Stomach smooth muscle (tissue), 2 donors: Measurements from ENCODE around the gene MVD.
A peak's percentile ranks its signal among the peaks of the same experiment; 100 is the strongest.

Experiments
- H3K27ac ChIP-seq: one replicate; pipeline ENCODE4 v1.7.0; 2013; ENCODE audit warnings: mild to moderate bottlenecking, low read length, inconsistent platforms
- H3K27me3 ChIP-seq, 2 donors: one replicate each; pipeline ENCODE4 v1.7.0; 2013; ENCODE audit warnings: low read length in 2 of 2; ENCODE audit not compliant: insufficient read depth in 2 of 2, control insufficient read depth in 1 of 2
- H3K36me3 ChIP-seq, 2 donors: one replicate each; pipeline ENCODE4 v1.7.0; 2013; ENCODE audit warnings: low read length in 2 of 2; ENCODE audit not compliant: control insufficient read depth in 2 of 2, insufficient read depth in 2 of 2
- H3K4me1 ChIP-seq: one replicate; pipeline ENCODE4 v1.7.0; 2013; ENCODE audit warnings: low read length; ENCODE audit not compliant: control insufficient read depth, insufficient read depth
- H3K4me3 ChIP-seq, 2 donors: one replicate each; pipeline ENCODE4 v1.7.0; 2013; ENCODE audit warnings: low read length in 2 of 2
- H3K9ac ChIP-seq, 2 donors: one replicate each; pipeline ENCODE4 v1.7.0; 2013; ENCODE audit warnings: low read length in 2 of 2, mild to moderate bottlenecking in 1 of 2
- H3K9me3 ChIP-seq, 2 donors: one replicate each; pipeline ENCODE4 v1.7.0; 2013; ENCODE audit warnings: low read length in 2 of 2; ENCODE audit not compliant: control insufficient read depth in 2 of 2
- donor health status: healthy.
- donor health status: Pancreatic carcinoma.

MVD gene

DNA sequence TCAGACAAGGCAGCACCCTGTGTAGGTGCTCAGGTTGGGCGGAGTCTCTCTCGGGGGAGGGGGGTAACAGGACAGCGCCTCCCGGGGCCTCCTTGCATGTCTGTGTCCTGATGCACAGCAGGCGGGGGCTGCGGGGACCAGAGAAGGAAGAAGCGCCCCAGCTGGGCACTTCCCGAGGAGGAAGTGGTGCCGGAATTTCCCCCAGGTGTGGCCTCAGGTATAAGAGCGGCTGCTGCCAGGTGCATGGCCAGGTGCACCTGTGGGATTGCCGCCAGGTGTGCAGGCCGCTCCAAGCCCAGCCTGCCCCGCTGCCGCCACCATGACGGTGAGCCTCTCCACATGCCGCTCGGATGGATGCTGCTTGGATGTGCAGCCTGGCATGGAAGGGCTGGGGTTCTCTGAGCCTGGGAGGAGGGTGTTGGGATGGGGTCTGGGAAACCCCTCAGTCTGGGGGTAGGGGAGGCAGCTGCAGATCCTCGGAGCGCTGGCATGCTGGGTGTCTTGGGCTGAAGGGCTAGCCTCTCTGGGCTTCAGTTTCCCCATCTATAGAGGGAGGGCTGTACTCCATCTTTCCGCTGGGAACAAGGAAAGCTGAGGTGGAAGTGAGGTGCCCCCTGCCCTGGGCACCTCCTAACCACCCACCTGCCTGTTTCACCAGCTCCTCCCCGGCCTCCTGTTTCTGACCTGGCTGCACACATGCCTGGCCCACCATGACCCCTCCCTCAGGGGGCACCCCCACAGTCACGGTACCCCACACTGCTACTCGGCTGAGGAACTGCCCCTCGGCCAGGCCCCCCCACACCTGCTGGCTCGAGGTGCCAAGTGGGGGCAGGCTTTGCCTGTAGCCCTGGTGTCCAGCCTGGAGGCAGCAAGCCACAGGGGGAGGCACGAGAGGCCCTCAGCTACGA is 24.3 kb downstream of the MVD start, which contains the start of gene IL17C:
Gene IL17C (plus strand): TSS at position 250 of the 908 bp plus-strand sequence. CDS start 70 bp downstream, at position 320.
- Histone ChIP-seq H3K9me3 (no peaks in the 10 kb centered on the region), H3K9ac (no peak within 1 kb of the TSS), H3K27ac (no peak within 1 kb of the TSS), H3K27me3 (peaks cover 35 to 37% of the 10 kb centered on the region in 2 donors), H3K36me3 (no peaks in the 10 kb centered on the region), H3K4me3 (no peak within 1 kb of the TSS), H3K4me1 (peaks cover 8% of the 10 kb centered on the region)

DNA sequence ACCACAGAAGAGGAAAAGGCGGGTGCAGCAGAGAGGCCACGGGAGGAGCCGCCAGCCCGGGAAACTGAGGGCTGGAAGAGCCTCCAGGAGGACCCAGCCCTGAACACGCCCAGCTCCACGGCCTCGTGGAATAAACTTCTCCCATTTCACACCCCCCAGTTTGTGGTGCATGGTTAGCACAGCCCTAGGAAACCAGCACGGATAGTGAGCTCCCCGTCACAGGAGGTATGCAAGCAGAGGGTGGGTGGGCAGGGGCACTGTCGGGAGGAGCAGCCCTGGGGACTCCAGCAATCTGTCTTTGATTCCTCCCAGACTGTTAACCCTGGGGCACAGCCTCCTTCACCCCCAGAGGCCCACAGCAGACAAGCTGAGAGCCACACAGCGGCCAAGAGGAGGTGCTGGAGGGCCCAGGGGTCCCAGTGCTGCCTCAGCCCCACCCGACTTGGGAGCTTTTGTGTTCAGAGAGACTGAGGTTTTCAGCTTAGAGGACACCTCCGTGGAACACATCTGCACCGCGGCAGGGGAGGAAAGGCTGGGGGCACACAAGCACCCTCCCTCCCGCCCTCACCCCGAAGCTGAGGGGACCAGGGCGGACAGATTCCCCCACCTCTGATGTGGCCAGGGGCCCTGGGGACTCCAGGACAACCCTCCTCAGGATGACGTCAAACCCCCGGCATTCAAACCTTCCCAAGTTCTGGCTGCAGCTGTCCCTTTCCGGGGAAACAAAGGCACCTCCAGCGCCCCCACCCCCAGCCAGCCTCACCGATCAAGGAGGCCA is 26.2 kb downstream of the MVD start:
- Histone ChIP-seq H3K9ac (no peak overlapping the region), H3K4me1 (peaks cover 8% of the 10 kb centered on the region), H3K9me3 (no peaks in the 10 kb centered on the region), H3K36me3 (peaks cover 0 to 3% of the 10 kb centered on the region in 2 donors), H3K27me3 (peaks cover 35 to 40% of the 10 kb centered on the region in 2 donors), H3K27ac (no peak overlapping the region), H3K4me3 (no peak overlapping the region)

DNA sequence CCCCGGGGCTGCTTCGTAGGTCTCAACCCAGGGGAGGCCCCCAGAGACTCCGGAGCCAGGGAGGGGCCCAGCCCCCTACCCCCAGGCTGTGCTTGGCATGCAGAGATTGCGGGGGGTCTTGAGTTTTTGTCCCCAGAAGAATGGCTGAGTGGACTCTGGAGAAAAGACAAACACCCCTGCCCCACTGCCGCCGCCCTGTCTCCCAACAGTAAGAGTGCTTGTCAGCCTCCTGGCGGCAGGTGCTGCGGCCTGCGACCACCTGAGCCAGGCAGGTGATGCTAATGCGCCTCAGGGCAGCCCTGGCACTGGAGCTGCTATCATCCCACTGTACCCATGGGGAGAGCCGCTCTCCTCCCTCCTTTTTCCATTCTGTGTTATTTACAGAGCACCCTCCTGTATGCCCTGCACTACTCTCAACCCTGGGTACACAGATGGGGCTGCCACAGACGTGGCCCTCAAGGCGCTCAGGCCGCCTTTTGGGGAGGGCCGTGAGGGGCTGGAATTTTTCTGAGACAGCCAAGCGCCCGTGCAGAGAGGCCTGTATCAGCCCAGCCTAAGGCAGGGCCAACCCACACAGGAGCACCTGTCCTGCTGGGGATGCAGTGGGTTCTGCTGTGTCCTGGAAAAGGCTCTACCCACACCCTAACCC is 27.1 kb downstream of the MVD start:
- peaks cover 35 to 40% of the 10 kb centered on the region in 2 donors for H3K27me3 ChIP-seq

DNA sequence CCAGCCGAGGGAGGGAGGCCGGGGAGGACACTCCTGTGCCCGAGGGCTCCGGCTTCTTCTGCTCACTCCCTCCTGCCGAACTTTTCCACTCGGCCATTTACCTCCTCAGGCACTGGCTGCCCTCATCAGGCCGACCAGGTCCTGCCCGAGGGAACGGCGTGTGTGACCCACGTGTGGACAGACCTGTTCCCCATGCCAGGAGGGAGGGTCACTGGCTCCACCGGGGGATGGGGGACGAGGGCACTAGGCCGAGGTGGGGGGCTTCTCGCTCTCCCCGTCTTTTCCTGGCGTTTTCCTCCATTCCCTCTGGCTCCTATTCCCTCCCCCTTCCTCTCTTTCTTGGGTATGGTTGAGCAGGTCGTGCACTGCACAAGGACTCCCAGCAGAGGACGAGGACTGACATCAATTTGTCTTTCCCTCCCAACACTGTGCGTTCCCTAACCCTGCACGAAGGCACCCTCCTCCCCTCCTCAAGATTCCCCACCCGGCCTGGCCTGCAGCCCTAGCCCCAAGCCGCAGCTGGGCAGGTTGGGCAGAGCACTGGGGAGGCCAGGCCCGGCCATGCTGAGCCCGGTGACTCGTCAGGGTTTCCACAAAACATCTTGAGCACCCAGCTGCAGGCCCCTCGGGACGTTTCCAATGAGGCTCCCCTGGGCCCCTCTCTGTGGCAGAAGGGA is 27.8 kb downstream of the MVD start:
- H3K4me1 ChIP-seq: peaks cover 8% of the 10 kb centered on the region
- H3K36me3 ChIP-seq: peaks cover 0 to 14% of the 10 kb centered on the region in 2 donors
- no peak overlapping the region for H3K9ac ChIP-seq
- H3K27ac ChIP-seq: no peak overlapping the region
- H3K27me3 ChIP-seq: peaks cover 32 to 33% of the 10 kb centered on the region in 2 donors
- H3K4me3 ChIP-seq: peak overlapping the region in 1 of 2 donors; percentile 49
- no peaks in the 10 kb centered on the region for H3K9me3 ChIP-seq

More for the DNA sequence above, 27.1 kb downstream of the MVD start:
- Histone ChIP-seq H3K9me3 (no peaks in the 10 kb centered on the region), H3K4me1 (peaks cover 8% of the 10 kb centered on the region), H3K36me3 (peaks cover 0 to 10% of the 10 kb centered on the region in 2 donors), H3K9ac (no peak overlapping the region), H3K4me3 (no peak overlapping the region), H3K27ac (no peak overlapping the region)

DNA sequence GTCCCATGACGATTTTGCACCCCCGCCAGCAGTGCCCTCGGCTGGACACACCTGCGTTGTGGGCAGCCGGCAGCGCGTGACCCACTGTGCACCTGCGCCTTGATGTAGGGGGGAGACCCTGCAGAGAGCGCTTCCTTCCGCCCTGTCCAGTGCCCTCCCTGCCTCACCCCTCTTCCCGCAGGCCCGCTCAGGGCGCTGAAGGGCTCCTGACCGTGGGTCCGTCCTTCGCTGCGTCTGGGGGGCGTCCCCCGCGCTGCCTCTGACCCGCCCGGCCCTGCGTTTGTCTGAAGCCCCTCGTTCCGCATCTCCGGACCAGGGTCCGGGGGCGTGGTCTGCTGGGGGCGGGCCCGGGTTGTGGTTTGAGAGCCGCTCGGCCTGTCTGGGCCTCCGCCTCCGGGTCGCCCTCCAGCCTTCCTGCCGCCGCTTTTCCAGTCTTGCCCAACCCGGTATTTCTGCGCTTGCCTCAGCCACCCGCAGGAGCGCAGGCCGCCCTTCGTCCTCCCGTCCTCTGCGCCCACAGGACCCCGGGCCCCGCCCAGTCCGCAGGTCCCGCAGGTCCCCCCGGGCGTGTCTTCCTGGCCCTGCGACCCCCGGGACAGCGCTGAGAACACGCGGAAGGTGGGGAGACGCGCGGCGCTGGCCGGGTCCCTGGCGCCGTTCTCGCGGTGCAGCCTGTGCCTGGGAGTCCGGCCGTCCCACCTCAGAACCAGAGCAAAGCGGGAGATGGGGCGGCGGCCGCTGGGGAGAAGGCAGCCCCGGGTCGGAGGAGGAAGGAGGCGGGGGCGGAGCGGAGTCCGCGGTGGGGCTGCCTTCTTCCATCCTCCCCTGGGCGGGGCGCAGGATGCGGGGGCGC is 28.5 kb downstream of the MVD start:
- peaks cover 25% of the 10 kb centered on the region in 2 donors for H3K27me3 ChIP-seq
- no peak overlapping the region for H3K9ac ChIP-seq
- no peak overlapping the region for H3K27ac ChIP-seq
- peaks cover 0 to 21% of the 10 kb centered on the region in 2 donors for H3K36me3 ChIP-seq
- H3K9me3 ChIP-seq: no peaks in the 10 kb centered on the region
- H3K4me1 ChIP-seq: peaks cover 8% of the 10 kb centered on the region
- peak overlapping the region in 1 of 2 donors; percentile 49 for H3K4me3 ChIP-seq

DNA sequence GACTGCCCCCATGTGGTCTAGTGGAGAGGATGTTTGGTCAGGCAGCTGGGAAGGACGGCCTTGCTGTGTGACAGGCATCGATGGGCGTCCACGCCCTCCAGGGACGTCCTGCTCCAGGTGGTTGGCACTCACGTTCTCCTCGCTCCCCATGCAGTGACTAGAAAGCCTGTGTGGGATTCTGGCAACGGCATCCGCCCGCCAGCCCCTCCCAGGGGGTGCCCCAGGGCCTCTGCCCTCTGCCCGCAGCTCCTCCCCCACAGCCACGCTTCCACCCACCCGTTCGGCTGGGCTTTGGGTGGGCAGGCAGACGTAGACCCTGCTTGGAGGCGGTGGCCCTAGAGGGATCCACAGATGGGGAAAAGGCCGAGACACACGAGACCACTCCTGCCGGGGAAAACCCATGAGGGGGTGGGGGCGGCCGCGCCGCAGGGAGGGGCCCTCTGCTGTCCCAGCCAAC is 29.2 kb downstream of the MVD start:
- Histone ChIP-seq H3K9me3 (no peaks in the 10 kb centered on the region), H3K9ac (no peak overlapping the region), H3K27ac (no peak overlapping the region), H3K36me3 (peaks cover 0 to 23% of the 10 kb centered on the region in 2 donors), H3K4me3 (no peak overlapping the region), H3K27me3 (peaks cover 18 to 19% of the 10 kb centered on the region in 2 donors), H3K4me1 (peaks cover 4% of the 10 kb centered on the region)

DNA sequence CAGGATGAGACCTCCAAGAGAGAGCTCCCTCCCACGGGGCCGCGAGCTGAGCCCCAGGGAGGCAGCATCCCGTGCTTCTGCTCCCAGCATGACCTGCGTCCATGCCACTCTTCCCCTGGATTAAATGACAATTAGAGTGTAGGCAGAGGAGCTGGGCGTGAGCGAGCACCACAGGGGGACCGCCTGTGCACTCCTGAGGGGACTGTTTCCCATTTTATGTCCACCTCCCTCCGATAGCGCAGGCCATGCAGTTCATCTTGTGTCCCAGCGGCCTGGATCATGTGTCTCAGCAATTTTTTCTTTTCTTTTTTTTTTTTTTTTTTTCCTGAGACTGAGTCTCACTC is 30.3 kb downstream of the MVD start:
- H3K27ac ChIP-seq: no peak overlapping the region
- peaks cover 4% of the 10 kb centered on the region for H3K4me1 ChIP-seq
- no peaks in the 10 kb centered on the region for H3K9me3 ChIP-seq
- peaks cover 4 to 32% of the 10 kb centered on the region in 2 donors for H3K36me3 ChIP-seq
- H3K27me3 ChIP-seq: peaks cover 8 to 13% of the 10 kb centered on the region in 2 donors
- no peak overlapping the region for H3K4me3 ChIP-seq
- no peak overlapping the region for H3K9ac ChIP-seq

DNA sequence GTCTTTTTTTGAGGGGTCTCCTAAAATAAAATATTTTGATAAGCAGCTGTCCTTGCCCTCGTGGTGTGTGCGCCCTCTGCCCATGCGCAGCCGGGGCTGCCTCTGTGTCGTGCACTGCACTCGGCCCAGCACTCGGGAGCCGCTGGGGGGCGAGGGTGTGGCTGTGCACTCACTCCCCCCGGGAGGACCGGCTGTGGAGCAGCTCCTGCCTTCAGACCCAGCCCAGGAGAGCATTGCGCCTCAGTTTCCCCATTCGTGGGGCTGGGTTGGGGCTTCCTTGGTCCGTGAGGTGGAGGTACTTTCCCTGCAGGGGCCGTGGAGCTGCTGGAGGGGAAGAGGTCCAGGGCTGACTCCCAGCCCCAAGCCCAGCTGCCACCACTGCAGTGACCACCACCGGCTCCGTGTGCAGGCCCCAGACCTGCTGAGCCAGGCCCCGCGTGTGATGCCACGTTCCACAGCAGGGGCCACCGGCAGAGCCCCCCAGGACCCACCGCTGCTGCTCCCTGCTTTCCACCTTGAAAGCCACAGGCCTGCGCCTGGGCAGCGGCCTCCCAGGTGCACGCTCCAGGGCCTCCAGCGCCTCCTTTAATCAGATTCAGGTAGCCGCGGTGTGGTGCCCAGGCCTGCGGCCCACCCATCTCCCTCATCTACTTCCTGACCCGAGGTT is 30.8 kb downstream of the MVD start:
- Histone ChIP-seq H3K27ac (no peak overlapping the region), H3K36me3 (peaks cover 4 to 33% of the 10 kb centered on the region in 2 donors), H3K9me3 (no peaks in the 10 kb centered on the region), H3K27me3 (peaks cover 8 to 13% of the 10 kb centered on the region in 2 donors), H3K9ac (no peak overlapping the region), H3K4me3 (no peak overlapping the region), H3K4me1 (peaks cover 4% of the 10 kb centered on the region)

DNA sequence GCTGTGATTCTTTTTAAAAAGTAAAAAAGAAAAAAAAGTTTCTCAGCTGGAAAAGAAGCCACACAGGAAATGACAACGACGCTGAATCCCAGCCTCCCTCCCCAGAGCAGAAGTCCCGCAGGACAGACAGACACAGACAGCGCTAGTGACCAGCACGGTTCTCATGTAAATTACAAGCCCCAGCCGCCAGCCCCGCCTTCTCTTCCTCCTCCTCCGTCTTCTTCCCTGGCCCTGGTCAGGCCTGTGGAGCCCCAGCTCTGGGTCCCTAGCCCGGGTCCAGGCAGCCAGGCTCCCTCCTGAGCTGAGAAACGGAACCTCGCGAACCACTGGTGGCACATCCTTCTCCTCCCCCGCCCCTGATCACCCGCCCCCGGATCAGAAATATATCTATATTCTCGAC is 31.5 kb downstream of the MVD start:
- H3K27ac ChIP-seq: no peak overlapping the region
- peaks cover 8 to 12% of the 10 kb centered on the region in 2 donors for H3K27me3 ChIP-seq
- H3K36me3 ChIP-seq: peaks cover 6 to 36% of the 10 kb centered on the region in 2 donors
- no peak overlapping the region for H3K4me3 ChIP-seq
- peaks cover 4% of the 10 kb centered on the region for H3K4me1 ChIP-seq
- H3K9me3 ChIP-seq: no peaks in the 10 kb centered on the region
- no peak overlapping the region for H3K9ac ChIP-seq
